ENCODE results near the gene HMOX2. TPM values are rescaled to one million over a fixed set of nuclear protein-coding genes. Genes with fewer than 3 reads are reported as not detected.

HMOX2 gene
- polyA plus RNA-seq, 1 donor (not counting 4 experiments of a cell fraction or from before 2014, with no cell fraction given), result 167 TPM

DNA sequence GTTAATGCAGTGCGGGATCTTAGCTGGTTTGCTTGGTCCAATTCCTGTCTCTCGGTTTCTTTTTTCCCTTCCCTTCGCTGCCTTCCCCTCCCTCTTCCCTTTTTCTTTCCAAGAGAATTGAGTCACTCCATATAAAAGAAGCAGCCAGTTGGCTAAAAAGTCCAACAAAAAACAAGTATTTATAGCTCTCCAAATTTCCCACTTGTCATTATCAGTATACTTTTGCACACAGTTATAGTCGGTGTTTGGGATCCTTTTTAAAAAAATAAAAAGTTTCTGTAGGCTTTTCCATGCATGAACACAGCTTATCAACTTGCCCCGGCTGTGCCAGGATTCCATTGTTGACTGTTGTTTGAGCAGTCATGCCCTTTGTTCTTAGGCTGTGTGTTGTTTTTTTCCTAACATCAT lies 24.9 kb downstream of the HMOX2 start:
- H3K27me3 ChIP-seq (ENCODE audit: control insufficient read depth, extremely low read depth, insufficient read depth, low read length), result no peaks in the 10 kb centered on the region
- no peak for DNase-seq (ENCODE audit: low read depth, low spot score)
- H2AFZ ChIP-seq (ENCODE audit: control insufficient read depth, low read length), result no peak overlapping the region
- H3K9me1 ChIP-seq (ENCODE audit: control insufficient read depth, extremely low read depth, insufficient read depth, low read length), result peaks cover 10% of the 10 kb centered on the region
- H3K4me1 ChIP-seq (ENCODE audit: control insufficient read depth, extremely low read depth, insufficient read depth, low read length), result peaks cover 66% of the 10 kb centered on the region
- peak overlapping the region; percentile 86 for H3K27ac ChIP-seq (ENCODE audit: control insufficient read depth, insufficient read depth, low read length)
- H3K79me2 ChIP-seq (ENCODE audit: control insufficient read depth, insufficient read depth, low read length), result peaks cover 88% of the 10 kb centered on the region
- H3K4me2 ChIP-seq (ENCODE audit: control insufficient read depth, extremely low read depth, insufficient read depth, low read depth, low read length), result peak overlapping the region; percentile 93
- no peak for FAIRE-seq
- no peaks in the 10 kb centered on the region for H3K9me3 ChIP-seq (ENCODE audit: control insufficient read depth, low read depth, low read length)
- H4K20me1 ChIP-seq (ENCODE audit: control insufficient read depth, extremely low read depth, insufficient read depth, low read length), result peaks cover 24% of the 10 kb centered on the region
- TF ChIP-seq EZH2 (IDR thresholded peaks at IDR 0.05; ENCODE audit: low read length), result no peak
- TF ChIP-seq, protein P1, sequence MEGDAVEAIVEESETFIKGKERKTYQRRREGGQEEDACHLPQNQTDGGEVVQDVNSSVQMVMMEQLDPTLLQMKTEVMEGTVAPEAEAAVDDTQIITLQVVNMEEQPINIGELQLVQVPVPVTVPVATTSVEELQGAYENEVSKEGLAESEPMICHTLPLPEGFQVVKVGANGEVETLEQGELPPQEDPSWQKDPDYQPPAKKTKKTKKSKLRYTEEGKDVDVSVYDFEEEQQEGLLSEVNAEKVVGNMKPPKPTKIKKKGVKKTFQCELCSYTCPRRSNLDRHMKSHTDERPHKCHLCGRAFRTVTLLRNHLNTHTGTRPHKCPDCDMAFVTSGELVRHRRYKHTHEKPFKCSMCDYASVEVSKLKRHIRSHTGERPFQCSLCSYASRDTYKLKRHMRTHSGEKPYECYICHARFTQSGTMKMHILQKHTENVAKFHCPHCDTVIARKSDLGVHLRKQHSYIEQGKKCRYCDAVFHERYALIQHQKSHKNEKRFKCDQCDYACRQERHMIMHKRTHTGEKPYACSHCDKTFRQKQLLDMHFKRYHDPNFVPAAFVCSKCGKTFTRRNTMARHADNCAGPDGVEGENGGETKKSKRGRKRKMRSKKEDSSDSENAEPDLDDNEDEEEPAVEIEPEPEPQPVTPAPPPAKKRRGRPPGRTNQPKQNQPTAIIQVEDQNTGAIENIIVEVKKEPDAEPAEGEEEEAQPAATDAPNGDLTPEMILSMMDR (optimal IDR thresholded peaks at IDR 0.05 in 1 of 3, IDR thresholded peaks at IDR 0.05 in 1 of 3, conservative IDR thresholded peaks at IDR 0.05 in 1 of 3; ENCODE audit: extremely low read depth in 1 of 3, insufficient read depth in 2 of 3, low read length in 3 of 3), result no peak
- peak overlapping the region; percentile 65 for H3K9ac ChIP-seq (ENCODE audit: control insufficient read depth, extremely low read depth, insufficient read depth, low read length)
- peaks cover 10 to 24% of the 10 kb centered on the region in 2 experiments for H3K36me3 ChIP-seq (ENCODE audit: control insufficient read depth in 2 of 2, extremely low read depth in 1 of 2, insufficient read depth in 2 of 2, low read length in 2 of 2)
- dilution Hi-C loops (cut with MboI; ENCODE audit: extremely low pct_ligation_motif_present, low sequenced_read_pairs), result no loop called here
- peak overlapping the region in 2 of 3 experiments; percentile 45 to 50 for H3K4me3 ChIP-seq (ENCODE audit: control insufficient read depth in 2 of 3, extremely low read depth in 1 of 3, insufficient read depth in 2 of 3, low read depth in 1 of 3, low read length in 3 of 3)

DNA sequence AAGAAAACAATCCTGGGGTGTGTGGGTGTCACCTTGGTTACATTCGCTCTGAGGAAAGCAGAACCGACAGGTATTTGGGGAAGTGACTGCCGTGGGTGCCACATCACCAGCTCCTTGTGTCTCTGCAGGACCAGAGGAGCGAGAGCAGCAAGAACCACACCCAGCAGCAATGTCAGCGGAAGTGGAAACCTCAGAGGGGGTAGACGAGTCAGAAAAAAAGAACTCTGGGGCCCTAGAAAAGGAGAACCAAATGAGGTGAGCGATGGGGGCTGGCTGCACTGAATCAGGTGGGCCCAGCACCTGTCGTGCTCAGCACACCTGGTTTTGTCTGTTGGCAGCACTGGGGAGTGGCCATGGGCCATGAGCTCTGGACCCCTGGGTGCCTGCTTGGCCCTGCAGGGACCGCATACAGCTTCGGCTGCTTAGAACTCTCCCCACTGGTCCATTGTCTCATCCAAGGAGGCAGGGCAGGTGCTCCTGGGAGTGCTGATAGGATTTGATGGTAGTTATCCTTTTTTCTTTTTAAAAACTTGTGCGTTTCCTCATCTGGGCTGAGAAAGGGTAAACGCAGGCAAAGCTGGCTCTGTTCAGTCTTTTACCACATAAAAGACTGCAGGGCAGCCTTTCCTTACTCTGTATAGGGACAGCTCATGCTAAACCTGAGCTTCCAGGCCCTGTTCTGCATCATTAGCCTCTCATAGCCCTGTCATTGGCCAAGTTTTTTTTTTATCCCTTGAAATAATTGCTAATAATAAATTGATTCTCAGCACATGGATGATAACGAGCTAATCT lies 29.4 kb downstream of the HMOX2 start:
- peaks cover 25% of the 10 kb centered on the region for H4K20me1 ChIP-seq (ENCODE audit: control insufficient read depth, extremely low read depth, insufficient read depth, low read length)
- no peak overlapping the region for H3K9ac ChIP-seq (ENCODE audit: control insufficient read depth, extremely low read depth, insufficient read depth, low read length)
- no peak for DNase-seq (ENCODE audit: low read depth, low spot score)
- peaks cover 31 to 47% of the 10 kb centered on the region in 2 experiments for H3K36me3 ChIP-seq (ENCODE audit: control insufficient read depth in 2 of 2, extremely low read depth in 1 of 2, insufficient read depth in 2 of 2, low read length in 2 of 2)
- H3K9me3 ChIP-seq (ENCODE audit: control insufficient read depth, low read depth, low read length), result no peaks in the 10 kb centered on the region
- no peak overlapping the region for H3K4me2 ChIP-seq (ENCODE audit: control insufficient read depth, extremely low read depth, insufficient read depth, low read depth, low read length)
- H3K9me1 ChIP-seq (ENCODE audit: control insufficient read depth, extremely low read depth, insufficient read depth, low read length), result peaks cover 8% of the 10 kb centered on the region
- H3K4me1 ChIP-seq (ENCODE audit: control insufficient read depth, extremely low read depth, insufficient read depth, low read length), result peaks cover 27% of the 10 kb centered on the region
- H2AFZ ChIP-seq (ENCODE audit: control insufficient read depth, low read length), result no peak overlapping the region
- dilution Hi-C loops (cut with MboI; ENCODE audit: extremely low pct_ligation_motif_present, low sequenced_read_pairs), result no loop called here
- H3K27ac ChIP-seq (ENCODE audit: control insufficient read depth, insufficient read depth, low read length), result no peak overlapping the region
- TF ChIP-seq, protein P1 (optimal IDR thresholded peaks at IDR 0.05 in 1 of 3, IDR thresholded peaks at IDR 0.05 in 1 of 3, conservative IDR thresholded peaks at IDR 0.05 in 1 of 3; ENCODE audit: extremely low read depth in 1 of 3, insufficient read depth in 2 of 3, low read length in 3 of 3), result no peak
- TF ChIP-seq EZH2 (IDR thresholded peaks at IDR 0.05; ENCODE audit: low read length), result no peak
- FAIRE-seq, result no peak
- no peaks in the 10 kb centered on the region for H3K27me3 ChIP-seq (ENCODE audit: control insufficient read depth, extremely low read depth, insufficient read depth, low read length)
- no peak overlapping the region for H3K4me3 ChIP-seq (ENCODE audit: control insufficient read depth in 2 of 3, extremely low read depth in 1 of 3, insufficient read depth in 2 of 3, low read depth in 1 of 3, low read length in 3 of 3)
- H3K79me2 ChIP-seq (ENCODE audit: control insufficient read depth, insufficient read depth, low read length), result peaks cover 70% of the 10 kb centered on the region
